SHP77 (cell line): ENCODE results near the gene SLC17A5.
"Not testable (repeated sequence)": the region's sequence is repeated elsewhere in the genome, so short reads cannot be mapped to it uniquely, and the experiment has no call there.

ENCODE experiments used
- DNase-seq, 2 experiments: peaks; one replicate each; lab custom pipeline; 2025; lab: John Stamatoyannopoulos, UW

Gene SLC17A5

DNA sequence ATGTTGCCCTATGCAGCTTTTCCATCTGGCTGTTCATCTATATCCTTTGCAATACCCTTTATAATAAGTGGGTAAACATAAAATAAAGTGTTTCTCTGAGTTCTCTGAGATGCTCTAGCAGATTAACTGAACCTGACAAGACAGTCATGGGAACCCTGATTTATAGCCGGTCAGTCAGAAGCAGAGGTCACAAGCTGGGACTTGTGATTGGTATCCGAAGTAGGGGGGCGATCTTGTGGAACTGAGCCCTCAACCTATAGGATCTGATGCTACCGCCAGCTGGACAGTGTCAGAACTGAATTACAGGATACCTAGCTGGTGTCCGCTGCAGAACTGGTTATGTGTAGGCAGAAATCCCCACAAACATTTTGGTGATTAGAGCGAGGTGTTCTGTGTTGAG is 39.0 kb downstream of the SLC17A5 start:
- DNase-seq: no peak

DNA sequence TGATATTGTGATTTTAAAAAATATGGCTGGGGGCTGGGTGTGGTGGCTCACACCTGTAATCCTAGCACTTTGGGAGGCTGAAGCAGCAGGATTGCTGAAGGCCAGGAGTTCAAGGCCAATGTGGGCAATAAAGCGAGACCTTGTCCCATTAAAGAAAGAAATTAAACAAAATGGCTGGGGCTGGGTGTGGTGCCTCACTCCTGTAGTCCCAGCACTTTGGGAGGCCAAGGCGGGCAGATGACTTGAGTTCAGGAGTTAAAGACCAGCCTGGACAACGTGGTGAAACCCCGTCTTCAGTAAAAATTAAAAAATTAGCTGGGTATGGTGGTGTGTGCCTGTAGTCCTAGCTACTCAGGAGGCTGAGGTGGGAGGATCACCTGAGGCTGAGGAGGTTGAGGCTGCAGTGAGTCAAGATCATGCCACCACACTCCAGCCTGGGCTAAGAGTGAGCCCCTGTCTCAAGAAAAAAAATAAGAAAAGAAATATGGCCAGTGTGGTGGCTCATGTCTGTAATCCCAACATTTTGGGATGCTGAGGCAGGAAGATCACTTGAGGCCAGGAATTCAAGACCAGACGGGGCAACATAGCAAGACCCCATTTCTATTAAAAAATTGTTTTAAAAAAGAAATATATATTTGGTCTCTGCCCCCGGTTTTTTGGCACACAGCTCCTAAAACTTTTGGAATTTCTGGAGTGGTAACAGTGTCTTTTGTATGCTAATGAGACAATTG is 39.8 kb downstream of the SLC17A5 start:
- no peak for DNase-seq

- DNase-seq: no peak
These were observed 41.2 kb downstream of the SLC17A5 start for GRCh38 chr6:73612611-73613010.

DNA sequence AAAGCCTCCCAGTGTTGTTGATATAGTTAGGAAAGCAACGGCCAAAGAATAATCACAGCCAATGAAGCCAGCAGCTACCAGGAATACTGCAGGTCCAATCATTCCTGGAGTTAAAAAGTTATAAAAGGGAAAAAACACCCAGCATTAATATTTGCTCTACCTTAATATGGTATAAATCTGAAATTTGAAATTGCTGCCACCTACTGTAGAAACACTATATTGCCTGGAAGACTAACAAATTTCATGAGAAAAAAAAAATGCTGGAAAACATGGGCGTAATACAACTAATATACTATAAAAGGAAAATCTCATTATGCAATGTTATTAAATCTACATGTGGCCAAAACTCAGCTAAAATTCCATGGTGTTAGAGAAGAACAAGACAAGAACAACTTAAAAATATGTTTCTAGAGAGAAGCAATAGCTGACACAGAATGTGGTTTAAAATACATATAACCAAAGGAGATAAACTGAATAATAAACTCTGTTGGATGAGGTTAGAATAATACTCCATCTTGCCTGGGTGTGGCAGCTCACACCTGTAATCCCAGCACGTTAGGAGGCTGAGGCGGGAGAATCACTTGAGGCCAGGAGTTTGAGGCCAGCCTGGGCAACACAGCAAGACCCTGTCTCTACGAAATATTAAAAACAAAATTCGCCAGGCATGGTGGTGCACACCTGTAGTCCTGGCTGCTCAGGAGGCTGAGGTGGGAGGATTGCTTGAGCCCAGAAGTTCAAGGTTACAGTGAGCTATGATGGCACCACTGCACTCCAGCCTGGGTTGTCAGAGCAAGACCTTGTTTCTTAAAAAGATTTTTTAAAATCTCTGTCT is 43.1 kb downstream of the SLC17A5 start:
- peak in 1 of 2 experiments; percentile 17 for DNase-seq

DNA sequence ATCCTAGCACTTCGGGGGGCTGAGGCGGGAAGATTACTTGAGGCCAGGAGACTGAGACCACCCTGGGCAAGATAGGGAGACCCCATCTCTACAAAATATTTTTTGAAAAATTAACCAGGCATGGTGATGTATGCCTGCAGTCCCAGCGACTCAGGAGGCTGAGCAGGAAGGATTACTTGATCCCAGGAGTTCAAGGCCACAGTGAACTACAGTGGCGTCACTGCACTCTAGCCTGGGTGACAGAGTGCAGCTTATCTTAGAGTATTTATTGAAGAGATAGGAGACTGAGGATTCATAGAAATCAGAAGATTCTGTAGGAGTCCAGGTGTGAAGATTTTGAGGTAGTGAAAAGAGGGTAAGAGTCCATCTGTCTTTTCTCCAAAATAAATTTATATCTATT is 45.0 kb downstream of the SLC17A5 start:
- no peak for DNase-seq

DNA sequence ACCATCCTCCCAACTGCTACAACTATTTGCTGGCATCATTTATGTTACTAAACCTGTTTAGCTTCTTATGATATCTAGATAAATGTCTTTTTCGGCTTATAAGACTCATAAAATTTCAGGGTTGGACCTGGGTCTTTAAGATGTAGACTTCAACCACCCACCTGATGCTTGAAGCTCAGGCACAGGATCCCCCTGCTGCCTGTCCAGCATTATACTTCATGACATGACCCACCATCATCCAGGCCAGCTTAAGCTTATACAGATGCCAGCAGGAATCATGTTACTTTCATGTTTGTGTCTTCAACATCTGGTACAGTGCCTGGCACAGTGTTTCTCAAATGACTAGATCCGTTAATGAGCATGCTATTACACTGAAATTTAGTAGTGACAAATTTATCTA is 47.4 kb downstream of the SLC17A5 start:
- DNase-seq: no peak

GRCh38 chr6:73604461-73604860 is 49.3 kb downstream of the SLC17A5 start:
- DNase-seq: no peak

- no peak for DNase-seq
These were observed 49.8 kb downstream of the SLC17A5 start for GRCh38 chr6:73604020-73604419.

DNA sequence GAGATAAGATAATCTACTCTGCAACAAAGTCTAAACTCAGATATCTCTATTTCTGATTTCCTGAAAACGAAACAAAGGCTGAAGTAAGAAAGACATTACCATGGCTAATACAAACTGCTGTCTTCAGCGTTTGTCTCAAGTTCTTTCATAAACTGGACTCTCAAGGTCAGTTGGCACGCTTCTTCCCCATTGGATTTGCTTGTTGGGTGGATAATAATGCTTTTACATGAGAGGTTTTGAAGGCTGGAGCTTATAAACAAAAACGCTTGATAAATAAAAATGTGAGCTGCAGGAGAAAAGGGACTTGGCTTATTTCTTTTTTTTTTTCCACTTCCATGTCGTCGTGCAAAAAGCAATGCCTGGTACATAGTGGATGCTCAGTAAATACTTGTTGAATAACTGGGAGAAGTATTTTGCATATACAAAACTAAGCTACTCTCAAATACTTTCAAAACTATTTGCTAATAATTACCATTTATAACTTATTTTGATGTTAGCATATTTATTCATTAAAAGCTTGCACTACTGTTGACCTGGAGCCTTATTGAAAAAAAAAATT is 67.3 kb downstream of the SLC17A5 start:
- no peak for DNase-seq

DNA sequence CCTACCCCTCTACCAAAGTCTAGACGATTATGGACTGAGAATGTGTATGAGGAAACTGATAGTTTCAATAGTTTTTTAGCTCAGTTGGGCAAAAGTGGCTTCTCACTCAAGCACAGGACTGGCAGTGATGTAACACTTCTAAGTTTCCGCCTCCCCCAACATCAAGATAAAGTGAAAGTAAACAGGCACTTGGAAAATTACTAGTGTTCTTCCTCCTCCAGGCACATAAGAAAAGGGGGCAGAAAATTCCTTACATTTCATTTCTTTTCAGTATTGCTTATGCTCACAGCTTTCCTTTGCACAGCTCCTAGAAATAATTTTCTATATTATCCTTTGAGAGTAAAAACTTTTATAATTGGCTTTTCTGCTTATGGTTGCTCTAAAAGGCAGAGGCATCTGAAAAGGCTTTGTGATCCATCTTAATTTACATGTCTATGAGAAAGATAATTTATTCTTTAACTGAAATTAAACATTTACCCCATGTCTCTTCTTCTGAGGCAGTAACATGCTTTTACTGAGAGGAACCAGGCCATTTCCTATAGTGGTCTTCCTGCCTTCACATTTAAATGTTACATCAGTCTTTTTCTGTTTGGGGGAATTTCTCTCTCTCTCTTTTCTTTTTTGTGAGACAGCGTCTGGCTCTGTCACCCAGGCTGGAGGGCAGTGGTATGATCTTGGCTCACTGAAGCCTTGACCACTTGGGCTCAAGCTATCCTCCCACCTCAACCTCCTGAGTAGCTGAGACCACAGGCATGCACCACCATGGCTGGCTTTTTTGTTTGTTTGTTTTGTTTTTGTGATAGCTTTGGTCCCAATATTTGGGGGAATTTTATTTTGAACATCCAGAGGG is 68.0 kb downstream of the SLC17A5 start:
- peak in 1 of 2 experiments; percentile 2 for DNase-seq

DNA sequence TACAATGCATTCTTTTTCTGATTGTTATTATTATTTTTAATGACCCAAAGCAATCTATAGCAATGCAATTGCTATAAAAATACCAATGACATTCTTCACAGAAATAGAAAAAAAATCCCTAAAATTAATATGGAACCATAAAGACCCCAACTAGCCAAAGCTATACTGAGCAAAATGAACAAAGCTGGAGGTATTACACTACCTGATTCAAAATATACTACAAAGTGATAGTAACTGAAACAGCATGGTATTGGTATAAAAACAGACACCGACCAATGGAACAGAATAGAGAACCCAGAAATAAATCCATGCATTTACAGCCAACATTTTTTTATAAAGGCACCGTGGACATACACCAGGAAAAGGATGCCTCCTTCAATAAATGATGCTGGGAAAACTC is 72.5 kb downstream of the SLC17A5 start:
- DNase-seq: no peak

- peak; percentile 28 to 52 for DNase-seq
These were observed 73.3 kb downstream of the SLC17A5 start for GRCh38 chr6:73580247-73581149.

- DNase-seq: no peak
These were observed 73.9 kb downstream of the SLC17A5 start for GRCh38 chr6:73579851-73580246.

DNA sequence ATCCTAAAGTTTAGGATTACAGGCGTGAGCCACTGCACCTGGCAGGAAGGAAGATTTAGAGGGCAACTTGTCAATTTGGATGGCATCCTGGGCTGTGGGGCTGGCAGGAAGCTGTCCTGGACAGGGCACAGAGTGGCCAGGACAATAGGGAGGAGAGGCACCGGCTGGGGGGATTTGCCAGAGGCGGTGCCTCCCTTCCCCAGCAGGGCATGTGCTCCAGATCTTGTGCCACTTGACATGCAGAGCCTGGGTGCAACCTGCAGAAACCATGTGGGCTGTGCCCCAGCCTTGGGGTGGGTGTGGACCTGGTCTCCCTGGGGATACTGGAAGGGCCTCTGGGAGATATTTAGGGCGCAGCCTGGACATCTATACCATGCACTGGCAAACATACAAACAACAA is 74.4 kb downstream of the SLC17A5 start:
- DNase-seq: no peak

DNA sequence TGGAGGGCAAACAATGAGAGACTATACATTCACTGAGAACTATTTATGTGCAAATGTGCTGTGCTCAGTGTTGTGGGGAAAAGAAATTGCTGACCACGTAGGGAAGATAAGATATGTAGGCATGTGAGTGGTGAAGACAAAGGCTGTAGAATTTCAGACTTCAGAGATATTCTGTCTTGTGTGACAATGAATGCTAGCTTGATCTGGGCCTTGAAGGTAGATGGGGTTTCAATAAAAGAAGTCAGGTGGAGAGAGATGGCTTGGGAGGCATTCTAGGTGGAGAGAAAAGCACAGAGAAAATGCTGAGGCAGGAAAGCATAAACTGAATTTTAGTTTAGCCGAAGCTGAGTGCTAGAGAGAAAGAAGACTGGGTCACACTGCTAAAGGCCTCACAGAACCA is 76.1 kb downstream of the SLC17A5 start:
- DNase-seq: no peak

DNA sequence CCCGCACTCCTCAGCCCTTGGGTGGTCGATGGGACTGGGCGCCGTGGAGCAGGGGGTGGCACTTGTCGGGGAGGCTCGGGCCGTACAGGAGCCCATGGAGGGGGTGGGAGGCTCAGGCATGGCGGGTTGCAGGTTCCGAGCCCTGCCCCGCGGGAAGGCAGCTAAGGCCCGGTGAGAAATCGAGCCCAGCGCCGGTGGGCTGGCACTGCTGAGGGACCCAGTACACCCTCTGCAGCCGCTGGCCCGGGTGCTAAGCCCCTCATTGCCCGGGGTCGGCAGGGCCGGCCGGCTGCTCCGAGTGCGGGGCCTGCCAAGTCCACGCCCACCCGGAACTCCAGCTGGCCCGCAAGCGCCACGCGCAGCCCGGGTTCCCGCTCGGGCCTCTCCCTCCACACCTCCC is 81.3 kb downstream of the SLC17A5 start:
- DNase-seq: not testable (repeated sequence)

DNA sequence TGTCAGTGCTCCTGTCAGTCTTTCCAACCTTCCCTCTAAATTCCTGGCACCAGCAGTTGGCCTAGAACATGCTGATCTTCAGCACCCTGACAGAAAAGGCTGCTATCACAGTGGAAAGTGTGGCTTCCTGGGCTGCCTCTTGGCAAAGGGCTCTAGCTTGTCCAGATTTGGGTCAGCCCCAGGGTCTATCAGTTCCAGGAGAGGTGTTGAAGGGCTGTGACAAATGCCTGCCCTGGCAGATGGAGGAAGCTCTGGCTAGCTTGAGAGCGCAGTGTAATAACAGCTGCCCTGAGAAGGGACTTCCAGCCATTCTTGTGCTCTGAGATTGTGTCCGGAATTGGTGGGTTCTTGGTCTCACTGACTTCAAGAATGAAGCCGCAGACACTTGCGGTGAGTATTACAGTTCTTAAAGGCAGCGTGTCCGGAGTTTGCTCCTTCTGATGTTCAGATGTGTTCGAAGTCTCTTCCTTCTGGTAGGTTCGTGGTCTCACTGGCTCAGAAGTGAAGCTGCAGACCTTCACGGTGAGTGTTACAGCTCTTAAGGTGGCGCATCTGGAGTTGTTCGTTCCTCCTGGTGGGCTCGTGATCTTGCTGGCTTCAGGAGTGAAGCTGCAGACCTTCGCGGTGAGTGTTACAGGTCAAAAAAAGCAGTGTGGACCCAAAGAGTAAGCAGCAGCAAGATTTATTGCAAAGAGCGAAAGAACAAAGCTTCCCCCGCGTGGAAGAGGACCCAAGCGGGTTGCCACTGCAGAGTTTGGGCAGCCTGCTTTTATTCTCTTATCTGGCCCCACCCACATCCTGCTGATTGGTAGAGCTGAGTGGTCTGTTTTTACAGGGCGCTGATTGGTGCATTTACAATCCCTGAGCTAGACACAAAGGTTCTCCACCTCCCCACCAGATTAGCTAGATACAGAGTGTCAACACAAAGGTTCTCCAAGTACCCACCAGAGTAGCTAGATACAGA is 82.3 kb downstream of the SLC17A5 start:
- DNase-seq: not testable (repeated sequence)

GRCh38 chr6:73569121-73569520 is 84.7 kb downstream of the SLC17A5 start:
- DNase-seq: no peak

GRCh38 chr6:73566954-73567591 is 86.7 kb downstream of the SLC17A5 start:
- no peak for DNase-seq
